T-helper 2 cell (primary cell): ENCODE results near the gene RAB11FIP4.
"Not testable (repeated sequence)": the region's sequence is repeated elsewhere in the genome, so short reads cannot be mapped to it uniquely, and the experiment has no call there.

Experiments
- DNase-seq, 5 experiments: peaks; one replicate each; pipeline versions ENCODE4 v3.0.0 to v3.0.0-alpha.2; 2012 to 2022
- total RNA-seq, 2 donors: gene quantifications; one replicate each; lab custom pipeline; 2026; lab: John Stamatoyannopoulos, UW

The RAB11FIP4 gene, protein sequence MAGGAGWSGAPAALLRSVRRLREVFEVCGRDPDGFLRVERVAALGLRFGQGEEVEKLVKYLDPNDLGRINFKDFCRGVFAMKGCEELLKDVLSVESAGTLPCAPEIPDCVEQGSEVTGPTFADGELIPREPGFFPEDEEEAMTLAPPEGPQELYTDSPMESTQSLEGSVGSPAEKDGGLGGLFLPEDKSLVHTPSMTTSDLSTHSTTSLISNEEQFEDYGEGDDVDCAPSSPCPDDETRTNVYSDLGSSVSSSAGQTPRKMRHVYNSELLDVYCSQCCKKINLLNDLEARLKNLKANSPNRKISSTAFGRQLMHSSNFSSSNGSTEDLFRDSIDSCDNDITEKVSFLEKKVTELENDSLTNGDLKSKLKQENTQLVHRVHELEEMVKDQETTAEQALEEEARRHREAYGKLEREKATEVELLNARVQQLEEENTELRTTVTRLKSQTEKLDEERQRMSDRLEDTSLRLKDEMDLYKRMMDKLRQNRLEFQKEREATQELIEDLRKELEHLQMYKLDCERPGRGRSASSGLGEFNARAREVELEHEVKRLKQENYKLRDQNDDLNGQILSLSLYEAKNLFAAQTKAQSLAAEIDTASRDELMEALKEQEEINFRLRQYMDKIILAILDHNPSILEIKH
- total RNA-seq, result 85.7 to 166 reads per million in 2 donors

DNA sequence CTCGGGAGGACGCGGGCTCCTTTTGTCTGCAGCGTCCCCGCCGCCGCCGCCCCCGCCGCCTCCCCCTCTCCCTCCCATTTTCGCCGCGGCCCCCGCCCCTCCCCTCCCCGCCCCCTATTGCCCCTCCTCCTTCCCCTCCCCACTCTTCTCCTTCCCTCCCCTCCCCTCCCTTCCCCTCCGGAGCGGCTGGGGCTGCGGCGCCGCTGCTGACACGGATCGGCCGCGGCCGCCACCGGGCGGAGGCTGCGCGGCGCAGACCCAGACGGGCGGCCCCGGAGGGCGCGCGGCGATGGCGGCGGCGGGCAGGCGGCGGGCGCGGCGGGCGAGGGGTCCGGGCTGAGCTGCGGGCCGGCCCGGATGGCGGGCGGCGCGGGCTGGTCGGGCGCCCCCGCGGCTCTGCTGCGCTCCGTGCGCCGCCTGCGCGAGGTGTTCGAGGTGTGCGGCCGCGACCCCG, at the start of gene RAB11FIP4:
Gene RAB11FIP4 (plus strand): TSS at position 180 of the 454 bp plus-strand sequence. CDS start 178 bp downstream, at position 358.
- peak in 1 of 5 experiments; percentile 35 for DNase-seq

DNA sequence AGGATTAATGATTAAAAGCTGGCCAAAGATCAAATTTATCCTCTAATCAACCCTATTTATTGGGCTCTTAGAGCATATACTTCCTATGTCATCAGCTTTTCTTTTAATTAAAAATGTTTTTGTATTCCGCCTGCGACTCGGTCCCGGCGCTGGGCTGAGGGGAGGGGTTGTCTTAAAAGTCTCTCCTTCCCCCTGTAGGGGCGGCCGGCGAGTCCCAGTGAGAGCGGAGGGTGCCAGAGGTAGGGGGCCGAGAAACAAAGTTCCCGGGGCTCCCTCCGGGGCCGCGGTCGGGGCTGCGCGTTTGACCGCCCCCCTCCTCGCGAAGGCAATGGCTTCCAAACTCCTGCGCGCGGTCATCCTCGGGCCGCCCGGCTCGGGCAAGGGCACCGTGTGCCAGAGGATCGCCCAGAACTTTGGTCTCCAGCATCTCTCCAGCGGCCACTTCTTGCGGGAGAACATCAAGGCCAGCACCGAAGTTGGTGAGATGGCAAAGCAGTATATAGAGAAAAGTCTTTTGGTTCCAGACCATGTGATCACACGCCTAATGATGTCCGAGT, 46.2 kb upstream of the RAB11FIP4 start:
- DNase-seq, result not testable (repeated sequence)

DNA sequence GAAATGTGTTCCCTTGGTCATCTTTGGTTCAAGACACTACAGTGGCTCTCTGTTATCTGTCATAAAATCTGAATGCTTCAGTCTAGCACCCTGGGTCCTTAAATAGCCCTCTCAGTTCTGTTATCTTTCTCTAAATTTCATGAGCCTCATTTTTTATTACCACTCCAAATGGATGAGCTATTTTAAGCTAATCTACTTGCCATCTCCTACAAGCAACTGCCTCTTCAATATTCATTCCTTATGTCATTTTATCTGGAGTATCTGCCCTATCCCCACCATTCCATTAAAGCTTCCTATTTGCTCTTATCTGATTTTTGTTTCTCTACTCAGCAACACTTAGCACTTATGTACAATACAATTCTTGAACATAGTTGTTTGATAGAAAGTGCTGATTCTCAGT, 42.0 kb upstream of the RAB11FIP4 start:
- DNase-seq, result no peak

DNA sequence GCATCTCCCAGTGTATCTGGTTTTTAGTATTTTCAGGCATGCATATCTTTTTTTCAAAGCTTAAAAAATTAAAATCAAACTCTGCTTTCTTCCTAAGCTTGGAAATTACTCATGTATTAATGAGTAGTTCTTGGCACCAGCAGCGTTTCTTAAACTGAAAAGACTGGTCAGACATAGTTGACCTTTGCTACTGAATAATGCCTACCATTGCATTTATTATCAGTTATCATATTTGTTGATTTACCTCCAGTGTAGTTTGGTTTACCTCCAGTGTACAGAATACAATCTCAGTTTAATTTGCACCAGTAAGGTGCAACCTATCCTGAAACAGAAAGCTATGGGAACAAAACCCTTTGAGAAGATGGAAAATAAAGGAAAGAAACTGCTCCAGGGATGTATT, 35.5 kb upstream of the RAB11FIP4 start:
- no peak for DNase-seq

DNA sequence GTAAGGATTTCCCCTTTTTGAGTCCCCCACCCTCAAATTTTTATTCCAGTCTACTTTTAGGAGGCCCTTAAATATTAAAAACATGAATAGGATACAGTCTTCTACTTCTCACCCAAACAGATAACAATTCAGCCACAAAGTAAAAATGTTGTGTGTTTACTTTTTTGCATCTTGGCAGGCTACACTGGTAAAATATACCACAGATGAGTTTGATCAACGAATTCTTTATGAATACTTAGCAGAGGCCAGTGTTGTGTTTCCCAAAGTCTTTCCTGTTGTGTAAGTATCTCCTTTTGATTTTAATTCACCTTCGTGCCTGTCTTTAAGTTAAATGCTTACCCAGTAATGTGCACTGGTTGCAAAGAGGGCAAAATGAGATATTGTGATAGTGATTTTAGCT, 34.4 kb upstream of the RAB11FIP4 start:
- no peak for DNase-seq

DNA sequence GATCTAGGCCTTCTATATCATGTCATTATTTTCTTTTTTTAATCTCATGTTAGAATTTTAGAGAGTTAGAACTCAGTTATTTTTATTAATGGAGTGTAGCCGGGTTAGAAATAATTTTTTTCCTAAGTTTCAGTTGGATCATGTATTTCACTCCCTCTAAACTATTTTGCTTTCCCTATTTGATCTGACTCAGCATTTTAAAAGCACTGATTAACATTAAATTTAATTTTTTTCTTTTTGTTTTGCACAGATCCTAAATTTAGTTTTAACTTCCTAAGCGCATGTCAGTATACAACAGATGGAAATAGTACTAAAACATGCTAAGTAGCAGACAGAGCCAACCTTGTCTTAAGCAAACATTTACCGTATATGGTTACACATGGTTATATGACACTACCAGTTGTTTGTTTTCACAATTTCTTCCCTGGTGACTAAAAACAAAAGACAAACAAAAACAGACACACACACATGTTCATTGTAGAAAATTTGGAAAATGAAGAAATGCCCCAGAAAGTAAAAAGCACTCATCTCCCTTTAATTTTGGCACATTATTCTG, 33.6 kb upstream of the RAB11FIP4 start:
- no peak for DNase-seq

DNA sequence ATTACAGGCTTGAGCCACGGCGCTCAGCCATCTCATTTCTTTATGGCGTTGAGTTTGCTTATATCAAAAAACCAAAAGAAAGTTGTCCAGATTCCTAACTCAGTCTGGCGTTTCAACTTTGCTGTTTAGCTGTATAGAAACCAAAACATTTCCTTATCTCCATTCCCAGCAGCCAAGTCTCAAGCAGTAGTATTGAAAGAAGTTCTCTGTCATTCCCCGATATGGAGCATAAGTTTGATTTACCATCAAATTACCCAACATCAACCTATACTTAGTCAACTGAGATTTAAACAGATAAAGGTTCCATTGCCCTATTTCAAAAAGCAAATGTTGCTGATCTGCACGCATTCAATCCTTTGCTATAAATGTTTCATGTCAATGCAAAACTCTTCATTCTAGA, 27.5 kb upstream of the RAB11FIP4 start:
- DNase-seq, result no peak

DNA sequence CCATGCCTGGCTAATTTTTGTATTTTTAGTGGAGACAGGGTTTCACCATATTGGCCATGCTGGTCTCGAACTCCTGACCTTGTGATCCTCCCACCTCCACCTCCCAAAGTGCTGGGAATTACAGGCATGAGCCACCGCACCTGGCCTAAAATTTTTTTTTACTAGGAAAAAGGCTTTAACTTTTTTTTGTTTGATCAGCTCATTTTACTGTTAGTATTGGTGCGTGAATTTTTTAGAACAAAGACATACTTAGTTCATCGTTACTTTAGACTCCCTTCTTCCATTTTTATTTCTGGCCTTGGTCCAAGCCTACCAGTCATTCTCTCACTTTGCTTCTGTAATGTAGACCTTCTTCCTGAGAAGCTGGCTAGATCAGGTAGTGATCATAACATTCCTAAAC, 25.4 kb upstream of the RAB11FIP4 start:
- DNase-seq, result no peak

DNA sequence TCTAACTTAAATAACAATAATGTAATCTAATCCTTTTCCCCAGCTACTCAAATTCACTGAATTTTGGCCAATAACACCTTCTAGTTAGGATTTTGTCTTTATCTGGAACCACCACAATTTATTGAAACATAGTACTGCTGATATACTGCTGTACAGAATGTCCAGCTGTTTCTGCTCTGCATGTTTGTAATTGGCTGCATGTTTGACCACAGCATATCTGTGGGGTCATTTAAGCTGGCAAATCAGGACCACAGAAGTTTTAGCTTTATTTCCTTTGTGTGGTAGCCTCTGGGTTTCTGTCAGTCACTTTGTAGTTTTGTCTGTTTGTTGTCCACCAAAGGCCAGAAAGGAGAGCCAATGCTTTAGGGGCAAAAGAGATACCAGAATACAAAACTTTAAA, 22.2 kb upstream of the RAB11FIP4 start:
- DNase-seq, result no peak

DNA sequence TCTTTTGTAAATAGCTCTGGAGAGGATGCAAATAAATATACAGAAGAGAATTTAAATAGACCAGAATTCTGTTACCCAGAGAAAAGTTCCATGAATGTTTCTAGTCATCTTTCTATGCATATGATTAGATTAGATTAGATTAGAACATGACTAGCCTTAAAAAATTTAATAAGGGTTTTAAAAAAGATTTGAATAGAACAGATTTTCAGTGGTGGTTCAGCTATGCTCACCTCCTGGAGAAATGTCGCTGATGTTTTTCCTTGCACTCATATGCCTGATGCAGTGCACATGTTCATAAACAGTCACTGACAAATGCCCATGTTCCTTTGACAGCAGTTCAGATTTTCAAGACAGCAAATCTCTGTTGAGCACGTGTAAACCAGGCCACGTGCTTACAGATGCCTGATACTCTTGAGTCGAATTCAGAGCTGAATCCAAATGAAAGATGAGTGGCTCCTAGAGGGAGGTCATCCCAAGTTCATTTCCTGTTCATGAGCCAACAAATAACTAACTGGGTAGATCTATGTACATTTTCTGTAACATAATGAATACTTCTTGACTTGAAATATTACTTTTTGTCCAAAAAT, 19.9 kb upstream of the RAB11FIP4 start:
- DNase-seq, result peak in 1 of 5 experiments; percentile 43

DNA sequence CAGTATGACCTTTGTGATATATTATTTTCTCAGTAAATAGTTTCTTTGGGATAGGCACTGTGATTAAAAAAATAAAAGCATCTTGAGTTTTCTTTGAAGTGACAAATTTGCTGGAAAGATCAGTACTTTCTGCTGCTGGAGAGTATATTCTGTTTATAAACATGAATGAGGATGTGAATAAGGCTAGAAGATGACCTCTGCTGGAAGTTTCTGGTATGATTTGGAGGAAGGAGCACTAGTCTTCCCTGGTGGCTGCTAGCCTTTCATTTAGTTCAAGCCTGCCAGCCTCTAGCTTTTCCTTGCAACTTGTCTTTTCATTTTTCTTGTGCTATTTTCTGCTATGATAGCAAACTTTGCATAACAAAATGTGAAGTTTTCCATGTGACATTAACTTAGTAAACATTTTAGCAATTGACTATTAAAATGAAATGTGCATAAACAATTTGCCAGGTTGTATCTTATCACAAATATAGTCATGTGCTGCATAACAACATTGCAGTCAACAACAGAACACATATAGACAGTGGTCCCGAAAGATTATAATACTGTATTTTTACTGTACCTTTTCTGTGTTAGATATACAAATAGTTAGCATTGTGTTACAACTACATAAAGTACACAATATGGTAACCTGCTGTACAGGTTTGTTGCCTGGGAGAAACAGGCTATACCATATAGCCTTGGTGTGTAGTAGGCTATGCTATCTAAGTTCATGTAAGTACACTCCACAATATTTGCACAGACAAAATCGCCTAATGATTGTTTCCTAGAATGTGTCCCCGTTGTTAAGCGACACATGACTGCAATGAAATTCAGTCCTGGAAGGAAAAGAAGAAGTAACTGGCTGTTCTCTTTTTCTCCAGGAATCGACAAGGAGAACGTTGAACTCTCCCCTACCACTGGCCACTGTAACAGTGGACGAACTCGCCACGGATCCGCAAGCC, 18.1 kb upstream of the RAB11FIP4 start:
- peak in 2 of 5 experiments; percentile 15 to 72 for DNase-seq

DNA sequence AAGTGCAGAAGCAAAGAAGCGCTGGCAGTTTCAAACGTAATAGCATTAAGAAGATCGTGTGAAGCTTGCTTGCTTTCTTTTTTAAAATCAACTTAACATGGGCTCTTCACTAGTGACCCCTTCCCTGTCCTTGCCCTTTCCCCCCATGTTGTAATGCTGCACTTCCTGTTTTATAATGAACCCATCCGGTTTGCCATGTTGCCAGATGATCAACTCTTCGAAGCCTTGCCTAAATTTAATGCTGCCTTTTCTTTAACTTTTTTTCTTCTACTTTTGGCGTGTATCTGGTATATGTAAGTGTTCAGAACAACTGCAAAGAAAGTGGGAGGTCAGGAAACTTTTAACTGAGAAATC, 17.4 kb upstream of the RAB11FIP4 start:
- no peak for DNase-seq

DNA sequence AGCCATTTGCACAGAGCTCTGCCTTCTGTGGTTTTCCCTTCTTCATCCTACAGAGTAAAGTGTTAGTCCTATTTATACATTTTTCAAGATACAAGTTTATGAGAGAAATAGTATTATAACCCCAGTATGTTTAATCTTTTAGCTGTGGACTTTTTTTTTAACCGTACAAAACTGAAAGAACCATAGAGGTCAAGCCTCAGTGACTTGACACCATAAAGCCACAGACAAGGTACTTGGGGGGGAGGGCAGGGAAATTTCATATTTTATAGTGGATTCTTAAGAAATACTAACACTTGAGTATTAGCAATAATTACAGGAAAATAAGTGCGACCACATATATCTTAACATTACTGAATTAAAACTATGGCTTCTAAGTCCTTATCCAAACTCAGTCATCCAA, 17.0 kb upstream of the RAB11FIP4 start:
- no peak for DNase-seq

DNA sequence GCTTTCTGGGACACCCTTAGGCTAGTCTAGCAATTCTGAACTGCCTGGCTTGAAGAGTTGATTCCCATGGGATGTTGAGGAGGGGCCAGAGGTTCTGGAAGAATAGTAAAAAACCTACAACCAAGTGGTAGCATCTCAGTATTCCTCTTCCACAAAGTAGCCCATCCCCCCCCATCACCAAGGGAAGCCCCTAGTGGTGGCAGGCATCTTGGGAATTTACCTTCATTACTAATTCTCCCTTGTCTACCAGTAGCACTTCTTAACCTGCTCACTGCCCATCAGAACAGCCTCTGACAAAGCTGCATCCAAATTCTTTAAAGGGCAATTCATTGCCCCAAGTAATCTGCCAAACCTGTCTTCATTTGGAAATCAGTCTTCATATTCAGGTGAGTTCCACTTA, 12.8 kb upstream of the RAB11FIP4 start:
- no peak for DNase-seq

DNA sequence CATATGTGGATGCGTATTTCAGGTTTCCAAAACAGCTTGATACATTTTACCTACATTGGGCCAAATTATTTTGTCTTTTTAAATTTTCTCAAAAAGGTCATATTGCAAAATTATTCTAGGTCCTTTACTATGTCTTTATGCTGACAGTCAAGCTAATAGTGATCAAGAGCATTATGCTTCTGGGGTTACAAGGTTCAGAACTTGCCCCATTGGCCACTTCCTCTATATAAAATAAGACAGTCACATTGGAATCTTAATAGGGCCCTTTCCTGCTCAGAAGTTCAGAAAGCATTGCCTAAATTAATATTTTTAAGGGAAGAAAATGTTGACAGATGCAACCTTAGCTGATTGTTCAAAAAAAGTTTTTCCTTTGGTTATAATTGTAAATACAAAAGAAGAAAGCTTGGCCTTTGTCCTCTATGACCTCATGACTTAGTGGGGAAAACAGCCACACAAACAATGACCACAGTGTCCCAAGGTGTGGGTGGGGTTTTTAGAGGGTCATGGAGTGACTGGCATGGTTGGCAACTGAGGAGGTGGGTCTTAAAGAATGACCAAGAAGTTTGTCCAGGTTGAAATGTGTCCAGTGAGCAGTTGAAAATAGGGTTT, 11.8 kb upstream of the RAB11FIP4 start:
- DNase-seq, result no peak

DNA sequence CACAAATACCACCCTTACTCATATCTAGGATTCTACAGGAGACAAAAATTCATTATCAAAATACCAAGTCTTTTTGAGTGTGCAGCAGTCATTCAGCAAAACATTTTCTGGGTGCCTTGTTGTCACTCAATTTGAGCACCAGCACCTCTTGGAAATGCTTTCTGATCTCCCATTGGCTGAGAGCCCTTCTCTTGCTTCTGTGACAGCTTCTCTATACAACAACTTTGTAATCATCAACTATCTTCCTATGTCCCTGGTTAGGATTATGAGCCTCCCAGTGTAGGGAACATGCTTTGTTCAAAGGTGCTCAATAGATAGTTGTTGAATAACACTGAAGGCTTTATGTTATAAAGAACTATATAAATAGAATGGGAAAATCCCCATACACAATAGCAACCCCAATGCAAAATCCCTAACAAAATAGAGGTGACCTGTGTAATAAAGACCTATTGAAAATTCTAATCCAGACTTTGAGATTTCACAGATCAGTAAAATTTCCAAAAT, 10.3 kb upstream of the RAB11FIP4 start:
- DNase-seq, result no peak

DNA sequence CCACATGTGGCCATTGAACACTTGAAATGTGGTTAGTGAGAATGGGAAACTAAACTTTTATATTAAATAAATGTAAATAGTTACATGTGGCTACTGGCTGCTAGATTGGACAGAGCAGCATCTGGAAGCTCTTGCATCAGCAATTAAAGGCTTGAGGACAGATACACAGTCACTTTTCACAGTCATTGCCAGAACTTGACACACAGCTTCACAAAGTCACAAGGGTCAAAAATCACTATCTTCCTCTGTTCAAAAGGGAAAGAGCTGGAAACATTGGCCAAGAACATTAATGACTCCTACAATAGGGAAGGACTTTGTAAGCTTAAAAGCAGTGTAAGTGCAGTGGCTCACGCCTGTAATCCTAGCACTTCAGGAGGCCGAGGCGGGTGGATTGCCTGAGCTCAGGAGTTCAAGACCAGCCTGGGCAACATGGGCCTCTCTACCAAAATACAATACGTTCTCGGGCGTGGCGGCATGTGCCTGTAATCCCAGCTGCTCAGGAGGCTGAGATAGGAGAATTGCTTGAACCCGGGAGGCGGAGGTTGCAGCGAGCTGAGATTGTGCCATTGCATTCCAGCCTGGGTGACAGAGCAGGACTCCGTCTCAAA, 8.7 kb upstream of the RAB11FIP4 start:
- not testable (repeated sequence) for DNase-seq

DNA sequence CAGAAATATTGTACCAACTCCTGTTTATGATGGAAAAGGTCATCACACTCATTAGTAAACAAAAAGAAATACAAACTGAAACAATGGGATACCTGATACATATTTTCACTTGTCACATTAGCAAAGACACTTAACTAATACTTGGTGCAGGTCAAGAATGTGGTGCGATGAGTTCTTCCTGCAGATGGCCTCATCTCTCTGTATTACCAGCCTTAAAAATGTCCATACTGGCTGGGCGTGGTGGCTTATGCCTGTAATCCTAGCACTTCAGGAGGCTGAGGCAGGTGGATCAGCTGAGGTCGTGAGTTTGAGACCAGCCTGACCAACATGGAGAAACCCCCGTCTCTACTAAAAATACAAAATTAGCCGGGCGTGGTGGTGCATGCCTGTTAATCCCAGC, 8.0 kb upstream of the RAB11FIP4 start:
- DNase-seq, result peak in 1 of 5 experiments; percentile 18

DNA sequence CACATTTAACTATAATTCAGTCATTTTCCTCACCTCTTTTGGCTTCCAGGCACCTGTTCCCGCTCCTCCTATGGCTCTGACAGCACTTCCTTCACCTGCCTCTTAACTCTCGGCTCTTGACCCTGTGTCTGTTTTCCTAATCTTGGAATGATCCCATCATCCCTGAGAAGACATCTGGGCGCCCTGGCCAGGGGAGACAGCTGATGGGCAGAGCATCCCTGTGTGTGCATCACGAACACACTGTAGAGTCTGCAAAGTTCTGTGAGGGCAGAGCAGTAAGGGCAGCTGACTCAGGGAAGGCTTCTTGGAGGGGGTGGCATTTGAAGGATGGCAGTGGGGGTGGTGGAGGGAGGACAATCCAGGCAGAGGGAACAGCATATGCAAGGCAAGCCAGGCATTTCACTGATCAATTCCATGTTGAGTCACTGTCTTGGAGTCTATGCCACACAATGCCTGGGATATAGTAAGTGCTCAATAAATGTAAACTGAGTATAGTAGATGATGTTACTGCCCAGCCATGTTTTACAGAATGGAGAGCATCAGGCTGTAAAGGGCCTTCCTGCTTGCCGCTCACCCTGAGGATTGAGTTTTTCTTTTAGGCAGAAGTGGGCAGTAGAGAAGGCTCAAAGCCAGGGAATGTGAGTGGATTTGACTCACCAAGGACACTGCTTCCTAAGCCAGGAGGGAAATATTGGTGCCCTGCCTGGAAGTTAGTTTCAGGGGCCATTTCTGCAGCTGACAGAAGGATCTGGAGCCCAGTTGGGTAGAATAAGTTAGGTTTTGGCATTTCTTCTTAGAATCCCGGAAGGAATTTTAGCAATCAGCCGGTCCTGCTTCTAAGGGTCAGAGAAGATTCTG, 5.8 kb upstream of the RAB11FIP4 start:
- DNase-seq, result no peak

DNA sequence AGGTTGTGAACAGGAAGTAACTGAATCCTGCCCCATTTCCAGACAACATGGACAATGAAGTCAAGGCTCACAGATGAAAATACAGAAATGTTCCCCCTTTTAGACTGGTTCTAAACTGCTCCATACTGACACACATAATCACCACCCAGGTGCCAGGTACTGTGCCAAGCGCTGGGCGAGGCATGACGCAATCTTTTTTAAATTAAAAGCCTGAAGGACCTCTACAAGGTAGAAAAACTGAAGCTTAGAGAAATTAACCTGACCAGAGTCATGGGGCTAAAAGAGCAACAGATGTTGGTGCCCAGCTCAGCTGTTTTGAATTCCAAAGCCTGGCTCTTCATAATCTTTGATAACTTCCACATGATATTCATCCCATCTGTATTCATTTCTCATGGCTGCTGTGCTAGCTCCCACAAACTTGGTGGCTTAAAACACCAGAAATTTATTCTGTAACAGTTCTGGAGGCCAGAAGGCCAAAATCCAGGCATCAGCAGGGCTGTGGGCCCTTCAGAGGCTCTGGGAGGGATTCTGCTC, 4.9 kb upstream of the RAB11FIP4 start:
- DNase-seq, result no peak
